Panc1 (cell line): ENCODE results near the gene PPIP5K2. TPM values are rescaled to one million over a fixed set of nuclear protein-coding genes. Genes with fewer than 3 reads are reported as not detected.
"Not testable (repeated sequence)": the region's sequence is repeated elsewhere in the genome, so short reads cannot be mapped to it uniquely, and the experiment has no call there.

Experiments used
- ATAC-seq: fragments of 200-7000 bp; cut with Tn5 transposase; 2 replicates; pipeline ENCODE4 v1.9.1; 2020; ENCODE audit warnings: mild to moderate bottlenecking, moderate library complexity
- Bru-seq: library from RNA; stranded (reverse); fragments of 400-500 nt; gene quantifications from one replicate; lab custom pipeline; 2021; lab: Mats Ljungman, UMichigan
- BruChase-seq, 2 experiments: library from RNA; stranded (reverse); fragments of 400-500 nt; gene quantifications; one replicate each; lab custom pipeline; 2021; lab: Mats Ljungman, UMichigan
- BruUV-seq: library from RNA; stranded (reverse); fragments of 400-500 nt; replicated peaks from 2 replicates; lab custom pipeline; 2021; lab: Mats Ljungman, UMichigan
- CTCF ChIA-PET: fragments of 300-600 bp; sonication (Branson Sonifier 250); formaldehyde crosslinking; loops from one replicate; lab custom pipeline; 2022; ENCODE audit warnings: antibody characterized with exemption; lab: Charles Lee
- POLR2A ChIA-PET: fragments of 300-600 bp; sonication (Branson Sonifier 250); formaldehyde crosslinking; loops from one replicate; lab custom pipeline; 2022; ENCODE audit warnings: antibody characterized with exemption; lab: Charles Lee
- DNase-seq: peaks from one replicate; pipeline ENCODE4 v3.0.0-alpha.2; 2010; ENCODE audit warnings: low read depth, low spot score
- H3K27ac ChIP-seq: 2 replicates; pipeline ENCODE4 v1.5.1; 2011; ENCODE audit warnings: mild to moderate bottlenecking, low read length, inconsistent platforms
- H3K27me3 ChIP-seq: fragments of 200-500 bp; sonication (Bioruptor generic); 2 replicates; pipeline ENCODE4 v1.6.0; 2014; ENCODE audit warnings: low read length, inconsistent platforms; ENCODE audit not compliant: control insufficient read depth, insufficient read depth
- H3K36me3 ChIP-seq: fragments of 200-500 bp; sonication (Bioruptor generic); 2 replicates; pipeline ENCODE4 v1.5.1; 2014; ENCODE audit warnings: inconsistent platforms, mild to moderate bottlenecking, low read length, moderate library complexity; ENCODE audit not compliant: control insufficient read depth, insufficient read depth
- H3K4me1 ChIP-seq: 2 replicates; pipeline ENCODE4 v1.5.1; 2011; ENCODE audit warnings: inconsistent platforms, mild to moderate bottlenecking, low read length, moderate library complexity; ENCODE audit not compliant: control insufficient read depth, insufficient read depth
- H3K4me3 ChIP-seq, 2 experiments: 2 replicates each; pipeline ENCODE4 v1.5.1; 2011 to 2012; ENCODE audit warnings: low read depth in 2 of 2, low read length in 2 of 2, mild to moderate bottlenecking in 2 of 2, inconsistent platforms in 1 of 2, moderate library complexity in 1 of 2
- H3K9me3 ChIP-seq: fragments of 200-500 bp; sonication (Bioruptor generic); 2 replicates; pipeline ENCODE4 v1.5.1; 2014; ENCODE audit warnings: low read depth, mild to moderate bottlenecking, inconsistent platforms, low read length, moderate library complexity; ENCODE audit not compliant: control insufficient read depth, insufficient read depth
- CTCF ChIP-seq: fragments of 450-650 bp; IDR thresholded peaks from 2 replicates; pipeline ENCODE4 v1.5.1; 2017; ENCODE audit warnings: mild to moderate bottlenecking
- POLR2AphosphoS5 ChIP-seq: IDR thresholded peaks from 2 replicates; pipeline ENCODE4 v1.6.1; 2012; ENCODE audit warnings: mild to moderate bottlenecking, low read depth, low read length, moderate library complexity
- SIN3A ChIP-seq: IDR thresholded peaks from 2 replicates; pipeline ENCODE4 v1.6.1; 2012; ENCODE audit warnings: low read depth, mild to moderate bottlenecking, low read length, moderate library complexity, borderline replicate concordance; ENCODE audit not compliant: insufficient read depth
- TCF7L2 ChIP-seq: IDR thresholded peaks from 2 replicates; pipeline ENCODE4 v1.6.1; 2011; ENCODE audit warnings: mild to moderate bottlenecking, low read depth, low read length, inconsistent platforms
- in situ Hi-C: cut with HindIII; loops from 2 replicates; pipeline ENCODE4 v1.10.0; 2016; ENCODE audit warnings: low sequenced_read_pairs, low pct_unique_long_range_greater_than_20kb
- intact Hi-C: fragments of 100-400 bp; cut with micrococcal nuclease; formaldehyde crosslinking; loops from one replicate; pipeline ENCODE4 v1.10.0; 2022; ENCODE audit not compliant: unreplicated experiment
- long read RNA-seq: library from polyadenylated mRNA; unstranded; transcript quantifications from one replicate; pipeline ENCODE4 v2.0.0, GENCODE V29; 2021; ENCODE audit not compliant: unreplicated experiment
- polyA plus RNA-seq: library from polyadenylated mRNA; unstranded; fragments of >200 nt; gene quantifications from one replicate; pipeline ENCODE4 v1.2.1, GENCODE V29; 2012; ENCODE audit warnings: missing spikeins; ENCODE audit not compliant: insufficient read length
- total RNA-seq: library from RNA; stranded (reverse); gene quantifications from one replicate; pipeline ENCODE4 v1.2.1, GENCODE V29; 2021; ENCODE audit not compliant: unreplicated experiment
- TF ChIP-seq, protein P1 (sequence below), 2 experiments: IDR thresholded peaks; 2 replicates each; pipeline ENCODE4 v1.6.1; 2011 to 2012; ENCODE audit warnings: low read depth in 2 of 2, control low read depth in 1 of 2, low read length in 1 of 2, mild to moderate bottlenecking in 1 of 2, moderate library complexity in 1 of 2; ENCODE audit not compliant: insufficient read depth in 1 of 2

Gene PPIP5K2
- 56.8 TPM for total RNA-seq
- polyA plus RNA-seq = 17.5 TPM
- percentile 80 among the genes with signal in this experiment for Bru-seq, nascent RNA
- BruChase-seq, experiment 1, labeled RNA remaining after a 2-hour chase = percentile 80 among the genes with signal in this experiment
- percentile 85 among the genes with signal in this experiment for BruChase-seq, experiment 2, labeled RNA remaining after a 6-hour chase
- long read RNA-seq, full-length matches to known transcripts = 1 of 61 reads
- long read RNA-seq, partial matches to known transcripts = 12 of 61 reads
- long read RNA-seq, other reads (novel, unspliced or antisense) = 48 of 61 reads

GRCh38 chr5:103119765-103120606, at the start of gene PPIP5K2, which contains the start of gene GIN1:
Gene PPIP5K2, plus strand, starts transcription at chr5:103120301. Its CDS starts 9,289 bp downstream, at chr5:103129590.
Gene GIN1, minus strand, starts transcription at chr5:103120138. Its CDS starts 11,431 bp downstream, at chr5:103108707.
- BruUV-seq = no TSS peak
- DNase-seq = peak; percentile 98
- Histone ChIP-seq H3K4me3 (peak within 1 kb of the TSS; percentile 98 to 100), H3K36me3 (peaks cover 8% of the 10 kb centered on the region; the same call in 1 of the 2 replicates), H3K27me3 (no peaks in the 10 kb centered on the region), H3K9me3 (no peaks in the 10 kb centered on the region), H3K27ac (peak within 1 kb of the TSS; percentile 100), H3K4me1 (peaks cover 16% of the 10 kb centered on the region; the same call in 1 of the 2 replicates)
- ATAC-seq = peak; percentile 98
- POLR2A ChIA-PET = interaction anchor here (0.6 kb wide), 1 partner anchor 11 kb away, joined by 3 read pairs; no protein-coding TSS in a partner anchor
- TF ChIP-seq CTCF (no peak), TCF7L2 (peak; percentile 78), POLR2AphosphoS5 (peak; percentile 89), SIN3A (peak; percentile 78)
- TF ChIP-seq, protein P1, sequence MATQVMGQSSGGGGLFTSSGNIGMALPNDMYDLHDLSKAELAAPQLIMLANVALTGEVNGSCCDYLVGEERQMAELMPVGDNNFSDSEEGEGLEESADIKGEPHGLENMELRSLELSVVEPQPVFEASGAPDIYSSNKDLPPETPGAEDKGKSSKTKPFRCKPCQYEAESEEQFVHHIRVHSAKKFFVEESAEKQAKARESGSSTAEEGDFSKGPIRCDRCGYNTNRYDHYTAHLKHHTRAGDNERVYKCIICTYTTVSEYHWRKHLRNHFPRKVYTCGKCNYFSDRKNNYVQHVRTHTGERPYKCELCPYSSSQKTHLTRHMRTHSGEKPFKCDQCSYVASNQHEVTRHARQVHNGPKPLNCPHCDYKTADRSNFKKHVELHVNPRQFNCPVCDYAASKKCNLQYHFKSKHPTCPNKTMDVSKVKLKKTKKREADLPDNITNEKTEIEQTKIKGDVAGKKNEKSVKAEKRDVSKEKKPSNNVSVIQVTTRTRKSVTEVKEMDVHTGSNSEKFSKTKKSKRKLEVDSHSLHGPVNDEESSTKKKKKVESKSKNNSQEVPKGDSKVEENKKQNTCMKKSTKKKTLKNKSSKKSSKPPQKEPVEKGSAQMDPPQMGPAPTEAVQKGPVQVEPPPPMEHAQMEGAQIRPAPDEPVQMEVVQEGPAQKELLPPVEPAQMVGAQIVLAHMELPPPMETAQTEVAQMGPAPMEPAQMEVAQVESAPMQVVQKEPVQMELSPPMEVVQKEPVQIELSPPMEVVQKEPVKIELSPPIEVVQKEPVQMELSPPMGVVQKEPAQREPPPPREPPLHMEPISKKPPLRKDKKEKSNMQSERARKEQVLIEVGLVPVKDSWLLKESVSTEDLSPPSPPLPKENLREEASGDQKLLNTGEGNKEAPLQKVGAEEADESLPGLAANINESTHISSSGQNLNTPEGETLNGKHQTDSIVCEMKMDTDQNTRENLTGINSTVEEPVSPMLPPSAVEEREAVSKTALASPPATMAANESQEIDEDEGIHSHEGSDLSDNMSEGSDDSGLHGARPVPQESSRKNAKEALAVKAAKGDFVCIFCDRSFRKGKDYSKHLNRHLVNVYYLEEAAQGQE (IDR thresholded peaks at IDR 0.05; ENCODE audit: insufficient read depth in 1 of 2, low read depth in 2 of 2, low read length in 1 of 2) = no peak
- in situ Hi-C loops (no loop called here), intact Hi-C loops (loop anchor here (10.0 kb wide), 1 partner anchor 335 kb away; no protein-coding TSS in a partner anchor)
- CTCF ChIA-PET = no interaction called here

DNA sequence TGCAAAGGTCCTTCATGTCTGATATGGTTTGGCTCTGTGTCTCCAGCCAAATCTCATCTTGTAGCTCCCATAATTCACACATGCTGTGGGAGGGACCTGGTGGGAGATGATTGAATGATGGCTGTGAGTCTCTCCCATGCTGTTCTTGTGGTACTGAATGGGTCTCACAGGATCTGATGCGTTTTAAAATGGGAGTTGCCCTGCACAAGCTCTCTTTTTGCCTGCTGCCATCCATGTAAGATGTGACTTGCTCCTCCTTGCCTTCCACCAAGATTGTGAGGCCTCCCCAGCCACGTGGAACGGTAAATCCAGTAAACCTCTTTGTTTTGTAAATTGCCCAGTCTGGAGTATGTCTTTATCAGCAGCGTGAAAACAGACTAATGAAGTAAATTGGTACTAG, 46.6 kb upstream of the PPIP5K2 start:
- H3K4me3 ChIP-seq, H3K27ac ChIP-seq, H3K27me3 ChIP-seq, ATAC-seq, H3K9me3 ChIP-seq, in situ Hi-C loops, CTCF ChIA-PET, BruUV-seq, POLR2A ChIA-PET, H3K4me1 ChIP-seq, H3K36me3 ChIP-seq, DNase-seq, intact Hi-C loops: not testable (repeated sequence)
